Skin of body (tissue), 2 donors: Measurements from ENCODE around the gene GZMM. TPM values are rescaled to one million over a fixed set of nuclear protein-coding genes. Genes with fewer than 3 reads are reported as not detected.
A peak's percentile ranks its signal among the peaks of the same experiment; 100 is the strongest.

ENCODE experiments used
- DNase-seq: peaks from one replicate; lab custom pipeline; 2025; lab: John Stamatoyannopoulos, UW
- total RNA-seq: library from RNA; depleted of rRNA; stranded (reverse); fragments of >200 nt; gene quantifications from one replicate; pipeline ENCODE4 v1.2.3, GENCODE V29; 2014

The GZMM gene
- total RNA-seq, 1 donor from 2014 or later, result 0.30 TPM

DNA sequence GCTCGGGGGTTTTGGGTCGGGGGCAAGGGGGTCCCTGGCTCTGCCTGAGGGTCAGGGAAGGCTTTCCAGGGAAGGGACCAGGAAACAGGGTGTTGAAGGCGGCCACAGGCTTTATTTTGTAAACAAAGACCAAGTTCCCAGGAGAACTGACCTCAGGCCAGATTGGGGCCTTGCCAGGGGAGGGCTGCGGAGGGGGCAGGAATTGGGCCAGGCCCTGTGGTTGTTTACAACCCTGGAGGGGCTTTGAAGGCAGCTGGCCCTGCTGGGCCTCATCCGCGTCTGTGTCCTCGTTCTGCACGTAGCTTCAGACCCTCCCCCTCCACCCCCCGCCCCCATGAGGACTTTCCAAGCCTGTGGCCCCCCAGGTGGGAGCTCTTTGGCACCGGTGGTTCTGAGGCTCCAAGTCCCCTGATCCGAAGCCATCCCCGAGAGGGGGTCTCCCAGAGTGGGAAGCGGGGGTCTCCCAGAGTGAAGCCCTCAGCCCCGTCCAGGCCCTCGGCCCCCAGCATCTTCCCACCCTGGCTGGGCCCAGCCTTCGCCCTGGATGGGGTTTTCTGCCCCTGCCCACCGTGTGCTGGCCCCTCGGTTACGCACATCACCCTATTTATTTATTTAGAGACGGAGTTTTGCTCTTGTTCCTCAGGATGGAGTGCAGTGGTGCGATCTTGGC is 15.1 kb downstream of the GZMM start:
- no peak for DNase-seq

DNA sequence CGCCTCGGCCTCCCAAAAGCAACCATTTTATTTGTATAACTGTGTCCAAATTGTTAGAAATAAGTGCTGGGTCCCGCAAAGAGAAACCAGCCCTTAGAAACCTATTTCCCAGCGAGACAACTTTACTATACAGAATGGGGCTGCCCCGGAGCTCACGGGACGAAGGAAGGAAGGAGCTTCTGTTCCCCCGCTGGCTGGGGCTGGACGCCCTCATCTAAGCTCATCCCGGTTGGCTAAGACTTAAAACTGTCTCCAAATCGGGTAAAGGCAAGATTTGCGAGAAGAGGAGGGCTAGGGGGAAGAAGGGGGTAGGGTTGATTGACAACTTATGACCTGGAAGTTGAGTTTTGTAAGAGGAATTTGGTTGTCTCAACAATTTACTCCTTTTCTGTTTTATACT is 16.3 kb downstream of the GZMM start:
- DNase-seq, result no peak

- no peak for DNase-seq
Observed at GRCh38 chr19:566403-566802, 22.6 kb downstream of the GZMM start.

GRCh38 chr19:566844-567243 is 23.0 kb downstream of the GZMM start:
- DNase-seq, result no peak

- DNase-seq, result no peak
Observed at GRCh38 chr19:567296-567900, 23.5 kb downstream of the GZMM start.

- DNase-seq, result no peak
Observed at GRCh38 chr19:570251-570686, 26.4 kb downstream of the GZMM start.

GRCh38 chr19:570937-571565 is 27.2 kb downstream of the GZMM start:
- DNase-seq, result peak; percentile 44

- peak; percentile 44 for DNase-seq
Observed at GRCh38 chr19:571566-571974, 27.7 kb downstream of the GZMM start.

DNA sequence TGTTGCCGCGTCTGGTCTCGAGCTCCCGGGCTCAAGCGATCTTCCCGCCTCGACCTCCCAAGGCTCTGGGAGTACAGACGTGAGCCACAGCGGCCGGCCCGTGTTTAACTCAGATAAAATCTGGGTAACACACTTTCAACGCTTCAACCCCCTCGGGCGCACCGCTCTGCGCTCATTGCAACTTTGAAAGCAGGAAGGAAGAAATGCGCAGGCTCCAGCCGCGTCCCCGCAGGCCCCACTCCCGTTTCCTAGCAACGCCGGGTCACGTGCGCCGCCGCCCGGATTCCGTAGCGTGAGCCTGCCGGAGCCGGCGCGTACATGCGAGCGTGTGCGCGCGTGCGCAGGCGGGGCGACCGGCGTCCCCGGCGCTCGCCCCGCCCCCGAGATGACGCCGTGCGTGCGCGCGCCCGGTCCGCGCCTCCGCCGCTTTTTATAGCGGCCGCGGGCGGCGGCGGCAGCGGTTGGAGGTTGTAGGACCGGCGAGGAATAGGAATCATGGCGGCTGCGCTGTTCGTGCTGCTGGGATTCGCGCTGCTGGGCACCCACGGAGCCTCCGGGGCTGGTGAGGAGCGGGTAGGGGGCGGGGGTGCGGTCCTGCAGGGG is 28.4 kb downstream of the GZMM start, which contains the start of gene BSG:
TSS of gene BSG (plus strand) at position 457 of the 603 bp plus-strand sequence. CDS start at position 496, 39 bp downstream.
- peak; percentile 97 for DNase-seq

GRCh38 chr19:572743-573518 is 29.1 kb downstream of the GZMM start:
- DNase-seq, result no peak

DNA sequence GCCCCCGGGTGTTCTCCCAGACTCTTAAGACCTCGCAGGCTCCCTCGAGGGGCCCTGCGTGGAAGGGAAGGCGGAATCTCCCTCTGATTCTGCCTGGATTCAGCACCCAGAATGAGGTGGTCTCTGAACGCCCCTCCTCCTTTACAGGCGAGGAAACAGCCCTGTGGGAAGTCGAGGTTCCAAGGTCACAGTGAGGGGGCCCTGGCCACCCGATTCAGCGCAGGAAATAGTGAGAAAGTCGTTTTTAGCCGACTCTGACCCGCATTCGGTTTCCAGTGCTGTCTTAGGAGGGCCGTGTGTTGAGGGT is 29.6 kb downstream of the GZMM start:
- no peak for DNase-seq

DNA sequence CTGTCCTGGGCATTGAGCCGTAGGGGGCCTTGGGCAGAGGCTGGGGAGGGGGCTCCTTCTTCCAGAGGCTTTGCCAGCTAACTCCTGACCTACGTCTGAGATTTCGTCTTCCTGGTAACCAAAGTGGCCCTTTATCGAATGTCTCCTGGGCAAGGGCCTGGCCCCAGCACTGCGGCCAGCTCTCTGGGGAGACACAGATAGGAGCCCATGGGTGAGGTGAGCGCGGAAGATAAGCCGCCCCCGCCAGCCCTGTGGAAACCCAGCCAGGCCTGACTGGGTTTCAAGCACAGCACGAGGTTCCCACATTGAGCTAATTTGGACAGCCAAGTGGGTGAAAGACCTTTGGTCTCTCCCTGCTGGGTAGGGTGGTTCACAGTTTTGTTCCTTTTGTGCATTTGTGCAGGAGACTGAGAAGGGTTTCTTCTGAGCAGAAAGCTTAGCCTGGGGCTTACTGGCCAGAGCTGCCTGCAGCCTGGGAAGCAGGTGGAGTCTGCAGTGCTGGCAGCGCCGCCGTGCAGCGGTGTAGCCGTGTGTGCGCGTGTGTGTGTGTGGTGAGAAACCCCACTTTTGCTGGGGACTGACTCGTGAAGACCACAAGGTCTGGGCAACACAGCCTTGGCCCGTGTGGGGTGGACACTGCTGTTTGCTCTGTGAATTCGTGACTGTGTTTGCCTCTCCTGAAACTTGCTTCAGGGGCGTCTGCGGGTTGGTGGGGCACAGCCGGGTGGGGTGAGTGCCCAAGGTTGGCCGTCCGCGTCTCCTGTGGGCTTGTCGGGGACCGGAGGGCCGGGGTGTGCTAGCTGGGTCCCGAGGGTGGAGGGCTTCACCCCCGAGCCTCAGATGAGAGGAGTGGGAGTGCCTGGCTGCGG is 31.0 kb downstream of the GZMM start:
- DNase-seq, result no peak

GRCh38 chr19:575527-576506 is 32.0 kb downstream of the GZMM start:
- no peak for DNase-seq

DNA sequence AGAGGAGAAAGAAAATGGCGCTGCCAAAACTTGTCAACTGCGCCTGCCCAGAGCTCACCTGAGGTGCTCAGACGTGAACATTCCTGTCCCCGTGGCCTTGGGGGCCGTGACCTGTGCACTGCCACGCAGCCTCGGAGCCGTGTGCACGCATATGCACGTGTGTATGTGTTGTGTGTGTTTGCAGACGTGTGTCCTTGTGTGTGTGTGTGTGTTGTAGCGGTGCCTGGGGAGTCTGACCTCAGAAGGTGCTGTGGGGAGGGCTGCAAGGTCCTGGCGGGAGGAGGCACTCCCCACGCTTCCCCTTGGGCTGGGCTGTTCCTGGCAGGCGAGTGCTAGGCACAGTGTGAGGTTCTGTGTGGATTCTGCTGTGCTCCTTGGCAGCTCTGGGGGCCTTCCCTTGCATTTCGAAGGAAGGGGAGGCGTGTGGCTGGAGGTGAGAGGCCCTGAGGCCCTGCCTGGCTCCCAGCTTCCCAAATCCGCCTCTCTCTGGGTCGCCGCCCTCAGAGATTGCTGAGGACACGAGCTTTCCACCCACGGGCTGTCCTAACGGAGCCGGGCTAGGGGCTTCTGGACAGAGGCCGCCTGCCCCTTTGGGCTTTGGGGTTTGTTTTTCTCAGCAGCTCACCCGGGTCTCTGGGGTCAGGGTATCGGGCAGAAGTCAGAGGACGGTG is 33.0 kb downstream of the GZMM start:
- no peak for DNase-seq

DNA sequence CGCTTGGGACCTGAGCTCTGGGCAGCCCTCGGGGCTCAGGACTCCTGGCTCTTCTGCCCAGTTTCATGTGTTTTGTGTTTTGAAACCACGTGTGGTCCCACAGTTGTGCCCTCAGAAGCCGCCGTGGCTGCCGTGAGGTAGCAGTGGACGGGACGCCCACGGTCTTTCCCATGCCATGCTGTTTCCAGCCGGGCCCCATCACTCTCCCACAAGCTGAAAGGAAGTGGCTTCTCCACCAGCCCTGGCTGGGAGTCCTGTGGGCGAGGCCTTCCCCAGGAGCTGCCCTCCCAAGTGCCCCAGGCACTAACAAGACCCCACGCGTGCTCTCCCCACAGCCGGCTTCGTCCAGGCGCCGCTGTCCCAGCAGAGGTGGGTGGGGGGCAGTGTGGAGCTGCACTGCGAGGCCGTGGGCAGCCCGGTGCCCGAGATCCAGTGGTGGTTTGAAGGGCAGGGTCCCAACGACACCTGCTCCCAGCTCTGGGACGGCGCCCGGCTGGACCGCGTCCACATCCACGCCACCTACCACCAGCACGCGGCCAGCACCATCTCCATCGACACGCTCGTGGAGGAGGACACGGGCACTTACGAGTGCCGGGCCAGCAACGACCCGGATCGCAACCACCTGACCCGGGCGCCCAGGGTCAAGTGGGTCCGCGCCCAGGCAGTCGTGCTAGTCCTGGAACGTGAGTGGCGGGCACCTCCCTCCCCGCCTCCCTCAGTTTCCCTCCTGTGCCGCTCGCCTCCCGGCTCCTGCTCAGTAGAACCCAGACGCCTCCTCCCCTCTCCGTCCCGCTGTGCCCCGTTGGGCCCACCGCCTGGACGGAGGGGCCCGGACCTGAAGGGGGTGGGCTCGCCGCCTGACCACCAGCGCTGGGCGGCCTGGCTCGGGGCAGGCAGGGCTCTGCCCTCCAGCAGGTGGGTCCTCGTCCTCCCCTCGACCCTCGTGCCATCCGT is 33.9 kb downstream of the GZMM start:
- no peak for DNase-seq

GRCh38 chr19:579111-579841 is 35.4 kb downstream of the GZMM start:
- DNase-seq, result no peak

DNA sequence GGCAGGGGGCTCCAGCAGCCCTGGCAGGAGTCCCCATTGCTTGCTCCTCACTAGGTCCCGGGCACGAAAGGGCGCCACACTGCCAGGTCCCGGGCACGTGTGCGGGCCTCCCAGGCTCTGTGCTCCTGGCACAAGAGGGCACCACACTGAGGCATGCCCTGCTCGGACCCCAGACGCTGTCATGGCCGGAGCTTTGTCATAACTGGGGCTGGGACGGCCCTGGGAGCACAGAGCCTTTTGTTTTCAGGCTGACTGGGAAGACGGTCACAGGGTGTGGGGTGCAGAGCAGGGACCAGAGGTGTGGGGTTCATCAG is 35.9 kb downstream of the GZMM start:
- DNase-seq, result no peak
